ENCODE results near the gene ARL9. TPM values are rescaled to one million over a fixed set of nuclear protein-coding genes. Genes with fewer than 3 reads are reported as not detected.

Gene ARL9
- total RNA-seq, 1 experiment from 2014 or later: 0.28 TPM

DNA sequence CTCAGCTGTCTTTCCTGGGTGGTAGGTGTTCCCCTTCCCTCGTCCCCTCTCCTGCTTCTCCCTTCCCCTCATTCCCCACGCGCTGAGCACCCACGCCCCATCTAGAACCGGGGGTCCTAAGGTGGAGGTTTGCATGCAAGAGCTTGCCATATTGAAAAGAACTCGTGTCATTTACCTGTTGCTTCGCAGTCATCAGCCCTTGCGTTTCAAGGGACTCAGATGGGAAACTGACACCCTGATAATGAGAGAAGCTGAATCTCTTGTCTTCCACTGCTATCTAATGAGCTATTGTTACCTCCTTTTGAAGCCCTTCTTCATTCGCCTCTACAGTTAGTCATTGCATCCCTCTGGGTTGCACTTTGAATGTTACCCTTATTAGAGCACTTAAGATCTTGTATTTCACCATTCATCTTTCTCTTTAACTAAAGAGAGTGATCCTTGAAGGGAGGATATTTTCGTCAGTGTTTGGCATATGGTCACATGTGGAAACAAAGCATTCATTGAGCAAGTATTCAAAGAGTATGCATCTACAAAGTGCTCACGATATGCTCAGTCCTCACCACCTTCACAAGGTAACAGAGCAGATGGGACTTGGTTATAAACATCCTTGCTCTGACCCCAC lies 25.7 kb downstream of the ARL9 start:
- no peaks in the 10 kb centered on the region for H3K4me1 Mint-ChIP-seq (ENCODE audit: insufficient read depth, unreplicated experiment)
- no peaks in the 10 kb centered on the region for H3K9me3 Mint-ChIP-seq (ENCODE audit: unreplicated experiment)
- H3K27ac Mint-ChIP-seq (ENCODE audit: low read depth, unreplicated experiment): no peak overlapping the region
- intact Hi-C loops (cut with micrococcal nuclease): no loop called here
- no peaks in the 10 kb centered on the region for H3K27me3 Mint-ChIP-seq (ENCODE audit: insufficient read depth, unreplicated experiment)
- no TSS peak for BruUV-seq (replicated peaks)
- CTCF ChIA-PET: no interaction called here
- H3K4me3 Mint-ChIP-seq (ENCODE audit: unreplicated experiment): no peak overlapping the region
- DNase-seq (ENCODE audit: unreplicated experiment): no peak
- TF ChIP-seq CTCF (IDR thresholded peaks at IDR 0.05; ENCODE audit: unreplicated experiment): no peak
- POLR2A ChIA-PET: interaction anchor here (0.5 to 0.7 kb wide), 2 partner anchors 44 to 118 kb away, joined by 3 to 5 read pairs; no protein-coding TSS in a partner anchor
- no peaks in the 10 kb centered on the region for H3K36me3 Mint-ChIP-seq (ENCODE audit: insufficient read depth, unreplicated experiment)

- DNase-seq (ENCODE audit: unreplicated experiment): no peak
- Mint-ChIP-seq H3K4me3 (ENCODE audit: unreplicated experiment) (no peak overlapping the region), H3K36me3 (ENCODE audit: insufficient read depth, unreplicated experiment) (no peaks in the 10 kb centered on the region), H3K4me1 (ENCODE audit: insufficient read depth, unreplicated experiment) (no peaks in the 10 kb centered on the region), H3K27me3 (ENCODE audit: insufficient read depth, unreplicated experiment) (no peaks in the 10 kb centered on the region), H3K27ac (ENCODE audit: low read depth, unreplicated experiment) (no peak overlapping the region), H3K9me3 (ENCODE audit: unreplicated experiment) (no peaks in the 10 kb centered on the region)
- no peak for TF ChIP-seq CTCF (IDR thresholded peaks at IDR 0.05; ENCODE audit: unreplicated experiment)
- BruUV-seq (replicated peaks): no TSS peak
- ChIA-PET CTCF (no interaction called here), POLR2A (no interaction called here)
- intact Hi-C loops (cut with micrococcal nuclease): no loop called here
Observed at GRCh38 chr4:56531823-56532222, 26.2 kb downstream of the ARL9 start.

DNA sequence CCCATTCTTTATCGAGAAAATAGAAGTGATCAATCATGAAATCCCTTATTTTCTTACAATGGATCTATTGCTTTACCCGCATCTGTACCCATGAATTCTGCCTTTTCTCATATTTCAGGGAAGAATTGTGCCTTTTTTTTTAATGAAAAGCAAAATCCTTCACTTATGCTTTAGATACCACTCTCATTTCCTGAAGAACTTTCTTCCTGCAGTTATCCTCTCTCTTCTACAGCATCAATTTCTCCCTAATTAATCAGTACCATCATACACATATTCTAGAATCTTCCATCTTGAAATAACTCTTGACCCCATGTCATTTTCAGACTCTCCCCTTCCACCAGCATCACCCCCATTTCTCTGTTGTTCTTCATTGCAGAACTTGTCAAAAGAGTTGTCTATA lies 26.6 kb downstream of the ARL9 start:
- Mint-ChIP-seq H3K9me3 (ENCODE audit: unreplicated experiment) (no peaks in the 10 kb centered on the region), H3K27me3 (ENCODE audit: insufficient read depth, unreplicated experiment) (no peaks in the 10 kb centered on the region), H3K4me3 (ENCODE audit: unreplicated experiment) (no peak overlapping the region), H3K36me3 (ENCODE audit: insufficient read depth, unreplicated experiment) (no peaks in the 10 kb centered on the region), H3K27ac (ENCODE audit: low read depth, unreplicated experiment) (no peak overlapping the region), H3K4me1 (ENCODE audit: insufficient read depth, unreplicated experiment) (no peaks in the 10 kb centered on the region)
- POLR2A ChIA-PET: no interaction called here
- no TSS peak for BruUV-seq (replicated peaks)
- intact Hi-C loops (cut with micrococcal nuclease): no loop called here
- DNase-seq (ENCODE audit: unreplicated experiment): no peak
- CTCF ChIA-PET: no interaction called here
- no peak for TF ChIP-seq CTCF (IDR thresholded peaks at IDR 0.05; ENCODE audit: unreplicated experiment)

GRCh38 chr4:56535915-56536314 lies 30.3 kb downstream of the ARL9 start:
- intact Hi-C loops (cut with micrococcal nuclease): no loop called here
- H3K9me3 Mint-ChIP-seq (ENCODE audit: unreplicated experiment): no peaks in the 10 kb centered on the region
- no TSS peak for BruUV-seq (replicated peaks)

More at GRCh38 chr4:56535915-56536314, 30.3 kb downstream of the ARL9 start:
- Mint-ChIP-seq H3K4me3 (ENCODE audit: unreplicated experiment) (no peak overlapping the region), H3K4me1 (ENCODE audit: insufficient read depth, unreplicated experiment) (no peaks in the 10 kb centered on the region), H3K27ac (ENCODE audit: low read depth, unreplicated experiment) (no peak overlapping the region), H3K27me3 (ENCODE audit: insufficient read depth, unreplicated experiment) (no peaks in the 10 kb centered on the region), H3K36me3 (ENCODE audit: insufficient read depth, unreplicated experiment) (no peaks in the 10 kb centered on the region)
- TF ChIP-seq CTCF (IDR thresholded peaks at IDR 0.05; ENCODE audit: unreplicated experiment): no peak
- POLR2A ChIA-PET: no interaction called here
- CTCF ChIA-PET: interaction anchor here (0.6 to 2.1 kb wide), 2 partner anchors 9 to 298 kb away, joined by 3 to 9 read pairs; no protein-coding TSS in a partner anchor
- no peak for DNase-seq (ENCODE audit: unreplicated experiment)
